Measurements from ENCODE around the gene PDHX. TPM values are rescaled to one million over a fixed set of nuclear protein-coding genes. Genes with fewer than 3 reads are reported as not detected.
A peak's percentile ranks its signal among the peaks of the same experiment; 100 is the strongest.
"Not testable (repeated sequence)": the region's sequence is repeated elsewhere in the genome, so short reads cannot be mapped to it uniquely, and the experiment has no call there.

Gene PDHX
- polyA plus RNA-seq, 1 donor from 2014 or later, result 13.1 TPM

DNA sequence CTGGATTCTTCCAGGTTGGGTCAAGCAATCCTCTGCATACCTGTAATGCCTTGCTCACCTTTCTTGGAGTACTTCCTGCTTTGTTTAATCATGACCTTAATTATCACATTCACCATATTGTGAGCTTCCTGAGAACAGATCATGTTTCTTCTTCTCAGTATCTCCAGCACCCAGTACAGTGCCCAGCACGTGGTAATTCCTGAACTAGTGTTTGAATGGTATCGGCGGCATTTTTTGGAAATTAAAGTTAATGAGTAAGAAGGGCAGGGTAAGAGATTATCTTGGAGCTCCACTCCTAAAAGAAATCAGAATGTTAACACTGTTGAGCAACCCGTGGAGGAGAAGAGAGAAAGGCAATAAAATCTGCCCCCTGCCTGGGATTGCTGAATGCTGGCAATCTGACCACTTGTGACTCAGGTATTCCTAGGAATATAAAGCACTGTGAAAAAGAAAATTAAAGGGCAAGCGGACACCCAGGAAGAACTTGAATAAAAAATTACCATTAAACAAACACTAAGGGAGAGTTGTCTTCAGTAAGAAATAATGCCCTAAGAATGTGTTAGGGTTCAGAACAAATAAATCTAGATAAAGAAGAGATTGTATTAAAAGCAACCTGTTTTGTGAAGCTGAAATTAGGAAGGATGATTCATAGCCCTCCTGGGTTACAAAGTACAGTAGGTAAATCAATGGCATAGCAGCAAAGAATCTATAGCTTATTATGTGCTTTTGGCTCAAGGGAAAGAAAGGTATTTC lies 92.9 kb downstream of the PDHX start:
- H3K36me3 Mint-ChIP-seq, result peaks cover 2% of the 10 kb centered on the region
- no peaks in the 10 kb centered on the region for H3K27me3 Mint-ChIP-seq
- H3K4me1 Mint-ChIP-seq, result peaks cover 41 to 51% (median 42%) of the 10 kb centered on the region in 3 donors
- no peaks in the 10 kb centered on the region for H3K9me3 Mint-ChIP-seq
- no peak overlapping the region for H3K4me3 Mint-ChIP-seq
- peak overlapping the region in 1 of 3 donors; percentile 73 for H3K27ac Mint-ChIP-seq

DNA sequence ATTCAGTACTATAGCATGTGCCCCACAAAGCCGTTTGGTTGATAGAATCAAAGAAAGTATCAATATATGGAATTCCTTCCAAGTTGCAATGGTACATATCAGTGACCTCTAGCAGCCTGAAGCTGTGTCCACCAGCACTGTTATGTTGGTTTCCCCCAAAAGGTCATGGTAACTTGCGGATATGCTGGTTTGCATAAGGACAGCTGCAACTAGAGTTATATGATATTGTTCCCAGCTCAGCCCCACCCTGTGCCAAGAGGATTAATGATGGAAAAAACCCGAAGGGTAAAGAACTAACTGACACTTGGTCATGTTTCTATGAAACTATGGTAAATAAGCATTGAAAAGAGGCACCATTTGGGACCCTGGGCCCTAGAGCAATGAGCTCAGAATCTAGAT lies 93.5 kb downstream of the PDHX start:
- Mint-ChIP-seq H3K4me1 (peaks cover 38 to 48% (median 42%) of the 10 kb centered on the region in 3 donors), H3K9me3 (no peaks in the 10 kb centered on the region)

DNA sequence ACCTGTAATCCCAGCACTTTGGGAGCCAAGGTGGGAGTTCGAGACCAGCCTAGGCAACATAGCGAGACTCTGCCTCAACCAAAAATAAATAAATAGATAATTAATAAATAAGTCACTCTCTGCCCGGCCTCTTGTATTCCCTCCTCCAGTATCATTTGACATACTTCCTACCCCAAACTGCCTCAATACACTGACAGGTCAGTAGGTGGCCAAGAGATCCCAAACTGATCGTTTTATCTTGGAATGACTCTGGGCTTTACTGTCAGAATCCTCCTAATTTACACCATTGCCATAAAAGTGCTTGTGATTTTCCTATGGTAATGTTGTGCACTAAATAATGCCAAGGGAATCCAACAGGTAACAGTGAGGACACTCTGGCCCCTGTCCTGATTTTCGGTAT lies 94.2 kb downstream of the PDHX start:
- Mint-ChIP-seq H3K36me3 (peaks cover 2% of the 10 kb centered on the region), H3K9me3 (no peaks in the 10 kb centered on the region), H3K4me3 (no peak overlapping the region), H3K27ac (peak overlapping the region in 1 of 3 donors; percentile 16), H3K27me3 (no peaks in the 10 kb centered on the region), H3K4me1 (peaks cover 38 to 42% (median 42%) of the 10 kb centered on the region in 3 donors)

More for the DNA sequence above, 93.5 kb downstream of the PDHX start:
- peaks cover 2% of the 10 kb centered on the region for H3K36me3 Mint-ChIP-seq
- H3K27ac Mint-ChIP-seq, result peak overlapping the region in 1 of 3 donors; percentile 73
- H3K27me3 Mint-ChIP-seq, result no peaks in the 10 kb centered on the region
- no peak overlapping the region for H3K4me3 Mint-ChIP-seq

DNA sequence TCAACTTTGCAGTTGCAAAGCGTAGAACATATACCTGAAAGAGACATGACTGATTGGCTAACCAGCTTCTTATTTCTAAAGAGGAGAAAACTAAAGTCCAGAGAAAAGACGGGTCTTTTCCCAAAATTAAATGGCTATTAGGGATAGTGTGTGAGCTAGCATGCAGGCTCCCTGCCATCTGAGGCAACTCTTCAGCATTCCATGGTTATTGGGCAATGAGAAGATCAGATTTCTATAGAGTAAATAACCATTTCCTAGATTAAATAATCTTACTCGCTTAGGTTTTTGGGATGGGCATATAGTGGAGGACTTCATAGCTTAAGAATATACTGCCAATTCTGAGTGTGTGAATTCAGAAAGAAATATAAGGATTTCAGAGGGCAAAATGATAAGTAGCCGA lies 95.0 kb downstream of the PDHX start:
- H3K9me3 Mint-ChIP-seq, result no peaks in the 10 kb centered on the region
- H3K27me3 Mint-ChIP-seq, result no peaks in the 10 kb centered on the region
- H3K4me1 Mint-ChIP-seq, result peaks cover 34 to 37% (median 35%) of the 10 kb centered on the region in 3 donors
- no peak overlapping the region for H3K27ac Mint-ChIP-seq
- H3K36me3 Mint-ChIP-seq, result peaks cover 2% of the 10 kb centered on the region
- H3K4me3 Mint-ChIP-seq, result peak overlapping the region in 1 of 4 donors; percentile 27

DNA sequence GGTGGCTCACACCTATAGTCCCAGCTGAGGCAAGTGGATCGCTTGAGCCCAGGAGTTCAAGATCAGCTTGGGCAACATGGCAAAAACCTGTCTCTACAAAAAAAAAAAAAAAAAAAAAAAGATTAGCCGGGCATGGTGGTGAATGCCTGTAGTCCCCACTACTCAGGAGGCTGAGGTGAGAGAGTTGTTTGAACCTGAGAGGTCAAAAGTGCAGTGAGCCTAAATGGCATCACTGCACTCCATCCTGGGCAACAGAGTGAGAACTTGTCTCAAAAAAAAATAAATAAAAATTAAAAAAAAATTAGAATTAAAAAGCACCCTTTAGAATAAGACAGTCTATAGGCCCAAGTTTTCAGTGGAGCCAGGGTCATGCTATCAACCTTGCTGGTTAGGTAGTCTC lies 95.5 kb downstream of the PDHX start:
- peaks cover 2% of the 10 kb centered on the region for H3K36me3 Mint-ChIP-seq
- peak overlapping the region in 1 of 3 donors; percentile 93 for H3K27ac Mint-ChIP-seq
- H3K4me3 Mint-ChIP-seq, result peak overlapping the region in 2 of 4 donors; percentile 60 to 91
- no peaks in the 10 kb centered on the region for H3K9me3 Mint-ChIP-seq
- no peaks in the 10 kb centered on the region for H3K27me3 Mint-ChIP-seq
- peaks cover 28 to 32% (median 29%) of the 10 kb centered on the region in 3 donors for H3K4me1 Mint-ChIP-seq

DNA sequence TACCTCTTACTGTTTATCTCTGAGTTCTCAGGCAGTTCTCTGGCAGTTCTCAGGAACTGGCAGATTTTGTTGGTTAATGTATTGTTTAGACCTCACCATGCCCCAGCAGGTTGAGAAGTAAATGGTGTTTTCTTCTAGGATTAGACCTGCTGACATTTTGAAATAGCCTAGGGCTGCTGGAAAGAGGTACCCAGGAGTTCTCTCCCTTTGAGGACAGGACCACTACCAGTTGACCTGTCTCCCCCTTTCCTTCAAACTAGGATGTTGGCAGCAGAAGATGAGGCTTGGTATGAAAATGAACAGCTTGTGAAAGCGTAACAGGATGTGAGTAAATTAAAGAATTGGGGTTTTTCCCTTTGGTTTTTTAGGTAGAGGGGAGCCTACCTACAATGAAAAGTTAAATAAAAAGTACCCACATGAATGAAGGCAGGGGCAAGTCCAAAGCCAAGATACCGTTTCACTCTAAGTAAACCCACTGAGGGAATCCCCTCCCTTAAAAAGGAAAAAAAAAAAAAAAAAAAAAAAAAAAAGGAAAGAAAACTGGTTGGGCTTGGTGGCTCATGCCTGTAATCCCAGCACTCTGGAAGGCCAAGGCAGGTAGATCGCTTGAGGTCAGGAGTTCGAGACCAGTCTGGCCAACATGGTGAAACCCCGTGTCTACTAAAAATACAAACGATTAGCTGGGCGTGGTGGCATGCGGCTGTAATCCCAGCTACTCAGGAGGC lies 96.2 kb downstream of the PDHX start:
- no peaks in the 10 kb centered on the region for H3K9me3 Mint-ChIP-seq
- peaks cover 2% of the 10 kb centered on the region for H3K36me3 Mint-ChIP-seq
- H3K27me3 Mint-ChIP-seq, result no peaks in the 10 kb centered on the region
- H3K27ac Mint-ChIP-seq, result peak overlapping the region; percentile 88 to 95 (median 93)
- peak overlapping the region; percentile 6 to 91 (median 56) for H3K4me3 Mint-ChIP-seq
- peaks cover 24 to 28% (median 24%) of the 10 kb centered on the region in 3 donors for H3K4me1 Mint-ChIP-seq

DNA sequence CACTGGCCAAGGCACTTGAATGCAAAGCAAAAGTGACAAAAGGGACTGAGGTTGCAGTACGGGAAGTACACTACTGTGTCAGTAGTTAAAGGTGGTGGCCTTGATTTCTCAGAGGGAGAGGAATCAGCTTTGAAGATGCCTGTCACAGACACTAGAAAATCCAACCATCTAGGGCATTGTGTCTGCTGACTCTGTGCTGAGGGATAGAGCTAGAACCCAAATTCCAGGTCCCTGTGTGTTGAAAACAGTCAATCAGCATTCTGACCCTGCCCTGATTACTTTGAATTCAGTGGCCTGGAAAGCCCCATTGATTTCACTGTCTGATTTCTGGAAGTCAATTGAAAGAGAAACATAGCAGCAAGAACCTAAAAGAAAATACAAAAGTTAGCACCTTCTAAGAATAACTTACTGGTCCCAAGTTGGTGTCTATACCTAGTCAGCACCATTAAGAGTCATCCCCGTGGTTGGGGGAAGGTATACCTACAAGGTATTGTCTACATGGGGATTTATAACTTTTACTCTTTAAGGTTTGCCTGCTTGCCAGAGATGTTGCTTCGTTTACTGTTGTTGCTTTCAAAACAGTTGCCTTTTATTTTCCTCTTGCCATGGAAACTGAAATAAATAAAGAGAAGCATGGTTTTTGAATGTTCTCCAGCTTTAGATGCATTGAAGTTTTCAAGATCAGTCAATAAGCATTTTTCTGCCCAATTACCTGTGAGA lies 97.3 kb downstream of the PDHX start:
- Mint-ChIP-seq H3K9me3 (no peaks in the 10 kb centered on the region), H3K27me3 (no peaks in the 10 kb centered on the region), H3K27ac (peak overlapping the region; percentile 88 to 93 (median 92)), H3K4me3 (peak overlapping the region; percentile 28 to 91 (median 70)), H3K36me3 (peaks cover 2% of the 10 kb centered on the region), H3K4me1 (peaks cover 20 to 27% (median 24%) of the 10 kb centered on the region in 3 donors)

DNA sequence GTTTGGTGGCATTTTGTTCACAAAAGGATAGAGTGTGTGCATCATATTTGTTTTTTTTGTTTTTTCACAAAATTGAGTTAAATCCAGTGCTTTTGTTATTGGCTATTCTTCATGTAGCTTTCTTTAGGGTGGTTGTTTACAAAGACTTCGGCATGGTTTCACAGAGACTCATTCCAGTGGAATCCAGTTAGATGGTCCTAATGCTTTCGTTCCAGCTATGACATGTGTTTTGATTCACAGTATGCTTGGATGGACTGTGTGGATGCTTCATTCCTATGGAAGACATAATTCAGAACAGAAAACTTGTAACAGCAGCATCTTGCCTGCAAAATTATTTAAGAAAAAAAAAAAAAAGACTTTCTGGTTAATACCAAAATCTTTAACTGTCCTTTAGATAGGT lies 97.9 kb downstream of the PDHX start:
- Mint-ChIP-seq H3K27ac (peak overlapping the region; percentile 88 to 93 (median 92)), H3K4me3 (peak overlapping the region in 1 of 4 donors; percentile 91), H3K27me3 (no peaks in the 10 kb centered on the region), H3K36me3 (peaks cover 2% of the 10 kb centered on the region), H3K9me3 (no peaks in the 10 kb centered on the region), H3K4me1 (peaks cover 20 to 25% (median 24%) of the 10 kb centered on the region in 3 donors)

DNA sequence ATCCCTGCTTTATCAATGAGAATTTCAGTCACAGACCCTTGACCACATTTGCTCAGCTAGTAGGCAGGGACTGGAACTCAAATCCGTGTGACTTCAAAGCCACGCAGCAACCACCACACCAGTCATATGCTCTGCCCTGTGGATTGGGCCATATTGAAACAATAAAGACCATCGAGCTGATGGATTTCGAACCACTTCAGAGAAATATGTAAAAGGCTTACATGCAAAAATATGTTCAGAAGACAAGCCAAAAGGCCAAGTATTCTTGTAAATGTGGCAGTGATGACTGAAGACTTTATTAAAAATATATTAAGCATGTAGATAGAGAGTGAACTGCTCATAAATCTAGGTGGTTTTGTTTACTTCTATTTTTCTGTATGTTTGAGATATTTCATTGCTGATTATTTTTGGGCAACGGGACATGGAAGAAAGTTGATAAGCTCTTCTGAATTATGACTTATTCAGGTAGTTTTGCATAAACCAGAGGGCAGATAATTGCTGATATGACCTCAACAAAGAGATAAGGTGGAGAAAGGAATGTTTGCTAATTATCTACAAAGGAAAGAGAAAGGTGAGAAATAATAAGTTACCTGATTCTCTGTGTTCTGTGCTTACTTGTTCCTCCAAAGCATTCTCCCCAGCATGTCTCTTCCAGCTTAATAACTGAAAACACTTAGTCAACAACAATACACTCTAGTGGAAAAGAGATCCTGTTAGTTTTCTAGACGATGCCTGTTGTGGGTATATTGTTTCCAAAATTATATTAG lies 99.4 kb downstream of the PDHX start:
- Mint-ChIP-seq H3K4me3 (no peak overlapping the region), H3K9me3 (no peaks in the 10 kb centered on the region), H3K36me3 (peaks cover 2% of the 10 kb centered on the region), H3K4me1 (peaks cover 20 to 22% (median 20%) of the 10 kb centered on the region in 3 donors), H3K27ac (peak overlapping the region in 1 of 3 donors; percentile 20), H3K27me3 (no peaks in the 10 kb centered on the region)

DNA sequence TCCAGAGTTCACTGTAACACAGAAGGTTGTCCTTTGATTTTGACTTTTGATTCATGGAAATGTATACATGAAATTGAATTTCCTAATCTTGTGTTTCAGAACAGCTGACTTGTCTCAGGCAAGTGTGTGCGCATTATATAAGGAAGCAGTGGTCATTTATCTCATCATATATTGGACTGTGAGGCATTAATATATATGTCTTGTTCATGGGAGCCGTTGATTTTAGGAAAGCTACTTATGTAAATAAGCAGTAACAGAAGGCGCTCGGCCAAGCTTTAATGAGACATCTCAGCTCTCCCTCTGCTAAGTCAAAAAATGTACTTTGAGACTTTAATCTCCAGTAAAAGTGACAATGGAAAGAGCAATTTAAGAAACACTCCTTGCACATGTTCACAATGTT lies 100.5 kb downstream of the PDHX start:
- H3K4me3 Mint-ChIP-seq, result no peak overlapping the region
- peaks cover 2% of the 10 kb centered on the region for H3K36me3 Mint-ChIP-seq
- H3K9me3 Mint-ChIP-seq, result no peaks in the 10 kb centered on the region
- H3K4me1 Mint-ChIP-seq, result peaks cover 20 to 22% (median 20%) of the 10 kb centered on the region in 3 donors
- no peaks in the 10 kb centered on the region for H3K27me3 Mint-ChIP-seq
- H3K27ac Mint-ChIP-seq, result no peak overlapping the region

DNA sequence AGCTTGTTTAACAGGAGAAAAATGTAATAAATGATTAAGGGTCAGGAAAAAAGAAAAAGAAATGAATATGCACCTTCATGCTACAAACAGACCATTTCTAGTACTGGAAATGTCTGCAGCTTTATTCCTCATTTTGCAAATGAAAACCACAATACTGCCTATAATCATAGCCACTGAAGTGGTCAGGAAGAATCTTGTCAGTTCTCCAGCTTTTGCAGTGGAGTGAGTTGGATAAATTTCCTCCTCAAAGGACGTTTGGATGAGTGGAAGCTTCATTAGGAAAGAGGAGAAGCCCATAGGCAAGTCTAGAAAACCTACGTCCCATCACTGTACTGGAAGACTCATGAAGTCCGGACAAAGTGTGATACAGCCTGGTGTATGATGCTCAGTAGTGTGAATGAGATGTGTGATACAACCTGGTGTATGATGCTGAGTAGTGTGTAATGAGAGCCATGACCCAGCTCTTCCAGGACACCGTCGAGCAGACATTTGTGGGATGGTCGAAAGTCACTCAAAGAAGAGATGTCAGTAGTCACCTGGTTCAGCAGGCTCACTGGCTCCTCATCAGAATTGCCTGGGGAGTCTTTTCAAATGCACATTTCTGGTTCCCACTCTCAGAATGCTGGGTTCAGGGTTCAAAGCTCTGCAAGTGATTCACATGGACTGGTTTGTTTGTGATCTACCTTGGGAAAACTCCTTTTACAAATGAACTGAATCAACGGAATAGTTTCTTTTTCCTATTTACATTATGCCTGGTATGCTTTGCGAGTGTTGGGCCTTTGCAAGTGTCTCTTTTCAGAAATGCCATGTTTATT lies 101.3 kb downstream of the PDHX start:
- Mint-ChIP-seq H3K27ac (no peak overlapping the region), H3K4me3 (no peak overlapping the region), H3K36me3 (peaks cover 2% of the 10 kb centered on the region)

DNA sequence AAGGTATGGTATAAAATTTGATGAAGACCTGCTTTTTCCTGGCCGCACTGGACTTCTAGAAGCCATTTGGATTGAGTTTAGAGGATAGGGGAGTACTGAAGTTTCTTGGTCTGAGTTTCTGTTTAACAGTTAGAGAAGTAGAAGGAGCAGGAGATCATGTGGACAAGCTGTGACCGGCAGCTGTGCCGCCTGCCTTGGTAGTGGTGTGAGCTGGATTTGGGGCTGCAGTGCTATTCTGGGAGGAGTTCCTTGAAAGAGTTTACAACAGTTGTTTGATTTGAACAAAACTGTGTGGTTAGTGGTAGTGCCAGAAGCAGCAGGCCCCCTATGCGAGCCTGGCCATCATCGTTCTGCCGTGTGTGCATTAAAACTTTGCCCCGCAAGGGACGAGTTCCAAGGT lies 105.2 kb downstream of the PDHX start:
- Mint-ChIP-seq H3K36me3 (peaks cover 15% of the 10 kb centered on the region), H3K9me3 (peaks cover 8 to 20% (median 14%) of the 10 kb centered on the region in 3 donors), H3K4me1 (peaks cover 0 to 6% (median 2%) of the 10 kb centered on the region in 3 donors), H3K4me3 (peak overlapping the region in 1 of 4 donors; percentile 57), H3K27ac (no peak overlapping the region), H3K27me3 (no peaks in the 10 kb centered on the region)

More for the DNA sequence above, 101.3 kb downstream of the PDHX start:
- no peaks in the 10 kb centered on the region for H3K9me3 Mint-ChIP-seq
- H3K27me3 Mint-ChIP-seq, result no peaks in the 10 kb centered on the region
- peaks cover 13 to 16% (median 14%) of the 10 kb centered on the region in 3 donors for H3K4me1 Mint-ChIP-seq

DNA sequence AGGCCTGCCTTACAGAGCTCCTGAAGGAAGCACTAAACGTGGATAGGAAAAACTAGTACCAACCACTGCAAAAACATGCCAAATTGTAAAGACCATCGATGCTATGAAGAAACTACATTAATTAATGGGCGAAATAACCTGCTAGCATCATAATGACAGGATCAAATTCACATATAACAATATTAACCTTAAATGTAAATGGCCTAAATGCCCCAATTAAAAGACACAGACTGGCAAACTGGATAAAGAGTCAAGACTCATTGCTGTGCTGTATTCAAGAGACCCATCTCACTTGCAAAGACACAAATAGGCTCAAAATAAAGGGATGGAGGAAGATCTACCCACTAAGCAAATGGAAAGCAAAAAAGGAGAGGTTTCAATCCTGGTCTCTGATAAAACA lies 107.5 kb downstream of the PDHX start:
- not testable (repeated sequence) for H3K4me3 Mint-ChIP-seq, H3K27me3 Mint-ChIP-seq, H3K27ac Mint-ChIP-seq
- Mint-ChIP-seq H3K36me3 (peaks cover 15% of the 10 kb centered on the region), H3K9me3 (peaks cover 8 to 20% (median 14%) of the 10 kb centered on the region in 3 donors), H3K4me1 (peaks cover 6 to 10% (median 6%) of the 10 kb centered on the region in 3 donors)
